Mononuclear cell (primary cell): Measurements from ENCODE around the gene CHCHD6. TPM values are rescaled to one million over a fixed set of nuclear protein-coding genes. Genes with fewer than 3 reads are reported as not detected.

Experiments used
- H3K27me3 ChIP-seq: 2 replicates; pipeline ENCODE4 v1.6.0; 2011; ENCODE audit warnings: low read length, control low read depth; ENCODE audit not compliant: insufficient read depth
- H3K4me1 ChIP-seq: 2 replicates; pipeline ENCODE4 v1.5.1; 2011; ENCODE audit warnings: mild to moderate bottlenecking, low read length, control low read depth; ENCODE audit not compliant: insufficient read depth
- H3K4me3 ChIP-seq: 2 replicates; pipeline ENCODE4 v1.5.1; 2011; ENCODE audit warnings: mild to moderate bottlenecking, low read length, moderate library complexity
- H3K9me3 ChIP-seq: 2 replicates; pipeline ENCODE4 v1.5.1; 2011; ENCODE audit warnings: low read depth, mild to moderate bottlenecking, control low read depth, low read length
- total RNA-seq: library from RNA; depleted of rRNA; stranded (reverse); fragments of >200 nt; gene quantifications from one replicate; pipeline ENCODE4 v1.2.3, GENCODE V29; 2012

The CHCHD6 gene
- total RNA-seq, 1 donor, result 3.4 TPM

GRCh38 chr3:126753191-126754160 is 49.4 kb downstream of the CHCHD6 start:
- Histone ChIP-seq H3K27me3 (no peaks in the 10 kb centered on the region), H3K9me3 (no peaks in the 10 kb centered on the region), H3K4me3 (no peak overlapping the region), H3K4me1 (no peaks in the 10 kb centered on the region)

GRCh38 chr3:126755866-126756265 is 51.8 kb downstream of the CHCHD6 start:
- H3K9me3 ChIP-seq, result no peaks in the 10 kb centered on the region
- H3K27me3 ChIP-seq, result no peaks in the 10 kb centered on the region
- H3K4me3 ChIP-seq, result no peak overlapping the region
- no peaks in the 10 kb centered on the region for H3K4me1 ChIP-seq

GRCh38 chr3:126758026-126758425 is 54.0 kb downstream of the CHCHD6 start:
- H3K4me3 ChIP-seq, result no peak overlapping the region
- no peaks in the 10 kb centered on the region for H3K27me3 ChIP-seq
- no peaks in the 10 kb centered on the region for H3K4me1 ChIP-seq
- H3K9me3 ChIP-seq, result no peaks in the 10 kb centered on the region

- Histone ChIP-seq H3K9me3 (no peaks in the 10 kb centered on the region), H3K27me3 (no peaks in the 10 kb centered on the region), H3K4me3 (no peak overlapping the region), H3K4me1 (no peaks in the 10 kb centered on the region)
Measured at GRCh38 chr3:126758882-126759281, 54.8 kb downstream of the CHCHD6 start.

- no peak overlapping the region for H3K4me3 ChIP-seq
- H3K27me3 ChIP-seq, result no peaks in the 10 kb centered on the region
- H3K9me3 ChIP-seq, result no peaks in the 10 kb centered on the region
- H3K4me1 ChIP-seq, result no peaks in the 10 kb centered on the region
Measured at GRCh38 chr3:126760541-126760940, 56.5 kb downstream of the CHCHD6 start.

- Histone ChIP-seq H3K4me1 (no peaks in the 10 kb centered on the region), H3K27me3 (no peaks in the 10 kb centered on the region), H3K4me3 (no peak overlapping the region), H3K9me3 (no peaks in the 10 kb centered on the region)
Measured at GRCh38 chr3:126763035-126763434, 59.0 kb downstream of the CHCHD6 start.

GRCh38 chr3:126765187-126766069 is 61.4 kb downstream of the CHCHD6 start:
- Histone ChIP-seq H3K4me3 (no peak overlapping the region), H3K9me3 (no peaks in the 10 kb centered on the region), H3K27me3 (no peaks in the 10 kb centered on the region), H3K4me1 (no peaks in the 10 kb centered on the region)

GRCh38 chr3:126766653-126767052 is 62.6 kb downstream of the CHCHD6 start:
- no peaks in the 10 kb centered on the region for H3K9me3 ChIP-seq
- H3K4me1 ChIP-seq, result no peaks in the 10 kb centered on the region
- H3K4me3 ChIP-seq, result no peak overlapping the region
- no peaks in the 10 kb centered on the region for H3K27me3 ChIP-seq

- no peaks in the 10 kb centered on the region for H3K27me3 ChIP-seq
- H3K9me3 ChIP-seq, result no peaks in the 10 kb centered on the region
- no peaks in the 10 kb centered on the region for H3K4me1 ChIP-seq
- no peak overlapping the region for H3K4me3 ChIP-seq
Measured at GRCh38 chr3:126768903-126769302, 64.9 kb downstream of the CHCHD6 start.

- Histone ChIP-seq H3K4me1 (no peaks in the 10 kb centered on the region), H3K4me3 (no peak overlapping the region), H3K27me3 (no peaks in the 10 kb centered on the region), H3K9me3 (no peaks in the 10 kb centered on the region)
Measured at GRCh38 chr3:126770096-126770495, 66.1 kb downstream of the CHCHD6 start.

- H3K4me3 ChIP-seq, result no peak overlapping the region
- H3K9me3 ChIP-seq, result no peaks in the 10 kb centered on the region
- H3K4me1 ChIP-seq, result no peaks in the 10 kb centered on the region
- no peaks in the 10 kb centered on the region for H3K27me3 ChIP-seq
Measured at GRCh38 chr3:126773167-126773566, 69.1 kb downstream of the CHCHD6 start.

GRCh38 chr3:126773783-126774182 is 69.7 kb downstream of the CHCHD6 start:
- H3K9me3 ChIP-seq, result no peaks in the 10 kb centered on the region
- H3K27me3 ChIP-seq, result no peaks in the 10 kb centered on the region

GRCh38 chr3:126777366-126777765 is 73.3 kb downstream of the CHCHD6 start:
- H3K27me3 ChIP-seq, result no peaks in the 10 kb centered on the region
- no peaks in the 10 kb centered on the region for H3K4me1 ChIP-seq
- H3K4me3 ChIP-seq, result no peak overlapping the region
- H3K9me3 ChIP-seq, result no peaks in the 10 kb centered on the region

More at GRCh38 chr3:126773783-126774182, 69.7 kb downstream of the CHCHD6 start:
- H3K4me1 ChIP-seq, result no peaks in the 10 kb centered on the region
- no peak overlapping the region for H3K4me3 ChIP-seq

- no peak overlapping the region for H3K4me3 ChIP-seq
- H3K27me3 ChIP-seq, result no peaks in the 10 kb centered on the region
- H3K4me1 ChIP-seq, result no peaks in the 10 kb centered on the region
- no peaks in the 10 kb centered on the region for H3K9me3 ChIP-seq
Measured at GRCh38 chr3:126780666-126781065, 76.6 kb downstream of the CHCHD6 start.

- H3K4me1 ChIP-seq, result no peaks in the 10 kb centered on the region
- no peaks in the 10 kb centered on the region for H3K9me3 ChIP-seq
Measured at GRCh38 chr3:126781406-126781805, 77.4 kb downstream of the CHCHD6 start.

More at GRCh38 chr3:126781406-126781805, 77.4 kb downstream of the CHCHD6 start:
- no peak overlapping the region for H3K4me3 ChIP-seq
- no peaks in the 10 kb centered on the region for H3K27me3 ChIP-seq
